Stimulated activated CD8-positive, alpha-beta memory T cell treated with anti-CD3 and anti-CD28 coated beads, Interleukin-2, amount 100 ng/mL, for 1 hour (primary cell): ENCODE results near the gene ADAMTS2.
"Not testable (repeated sequence)": the region's sequence is repeated elsewhere in the genome, so short reads cannot be mapped to it uniquely, and the experiment has no call there.

Experiments used
- DNase-seq, 2 donors: peaks; one replicate each; pipeline ENCODE4 v3.0.0-alpha.2; 2020; ENCODE audit warnings: low read depth in 2 of 2

ADAMTS2 gene

DNA sequence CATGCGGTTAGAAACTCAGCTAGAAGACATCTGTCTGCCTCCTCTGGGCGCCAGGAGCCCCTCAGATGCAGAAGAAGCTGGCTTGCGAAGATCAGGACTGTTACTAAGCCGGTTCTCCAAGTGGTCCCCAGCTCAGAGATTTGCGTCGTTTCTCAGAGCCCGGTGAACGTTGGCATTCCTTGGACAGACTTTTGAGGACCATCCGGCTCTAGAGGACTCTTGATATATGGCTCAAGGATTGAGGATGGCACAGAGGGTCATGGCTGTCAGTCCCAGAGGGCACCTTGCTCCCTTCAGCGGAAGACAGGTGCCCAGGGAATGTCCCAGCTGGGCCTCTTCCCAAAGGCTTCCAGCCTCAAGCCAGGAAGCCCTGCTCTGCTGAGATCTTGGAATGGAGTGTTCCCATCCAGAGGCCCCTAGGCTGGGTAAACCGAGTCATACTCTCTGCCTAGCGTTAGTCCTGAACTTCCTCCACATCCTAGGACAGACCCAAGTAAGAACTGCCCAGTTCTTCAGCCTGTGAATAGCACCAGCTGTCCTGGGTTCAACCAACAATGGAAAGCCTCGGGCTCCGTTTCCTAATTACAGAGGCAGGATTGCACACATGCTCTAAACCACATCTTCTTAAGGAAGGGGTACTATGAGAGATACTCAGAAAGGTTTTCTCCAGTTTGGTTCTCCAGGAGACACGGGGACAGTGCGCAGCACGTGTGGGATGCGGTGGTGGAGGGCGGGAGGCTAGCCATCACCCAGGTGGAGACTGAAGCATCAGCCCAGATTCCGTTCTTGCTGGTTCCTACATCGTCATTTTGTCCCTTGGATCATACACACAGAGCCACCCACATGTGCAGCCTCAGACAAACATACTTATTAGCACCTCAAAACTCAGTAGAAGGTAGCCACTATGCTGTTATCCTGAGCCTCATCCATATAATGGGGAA lies 233.7 kb downstream of the ADAMTS2 start:
- no peak for DNase-seq

DNA sequence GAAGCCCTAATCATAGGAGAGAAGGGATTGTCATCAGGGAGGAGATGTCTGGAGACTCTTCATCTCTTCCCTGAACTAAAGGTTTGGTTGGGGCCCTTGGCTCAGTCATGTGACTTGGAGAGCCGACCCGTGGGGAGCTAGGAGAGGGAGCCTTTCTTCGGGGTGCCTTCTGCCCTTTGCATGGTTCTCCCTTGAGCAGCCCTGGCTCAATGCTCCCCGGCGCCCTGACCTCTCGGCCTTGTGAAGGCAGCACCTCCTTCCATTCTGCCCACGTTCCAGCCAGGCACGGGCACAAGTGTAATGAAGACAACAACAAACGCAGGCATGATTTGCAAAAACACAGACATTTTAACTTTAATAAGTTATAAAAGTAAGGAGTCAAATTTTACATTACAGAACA lies 234.7 kb downstream of the ADAMTS2 start:
- no peak for DNase-seq

DNA sequence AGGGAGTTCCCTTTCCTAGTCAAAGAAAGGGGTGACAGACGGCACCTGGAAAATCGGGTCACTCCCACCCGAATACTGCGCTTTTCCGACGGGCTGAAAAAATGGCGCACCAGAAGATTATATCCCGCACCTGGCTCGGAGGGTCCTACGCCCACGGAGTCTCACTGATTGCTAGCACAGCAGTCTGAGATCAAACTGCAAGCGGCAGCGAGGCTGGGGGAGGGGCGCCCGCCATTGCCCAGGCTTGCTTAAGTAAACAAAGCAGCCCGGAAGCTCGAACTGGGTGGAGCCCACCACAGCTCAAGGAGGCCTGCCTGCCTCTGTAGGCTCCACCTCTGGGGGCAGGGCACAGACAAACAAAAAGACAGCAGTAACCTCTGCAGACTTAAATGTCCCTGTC lies 244.0 kb downstream of the ADAMTS2 start:
- DNase-seq: not testable (repeated sequence)

DNA sequence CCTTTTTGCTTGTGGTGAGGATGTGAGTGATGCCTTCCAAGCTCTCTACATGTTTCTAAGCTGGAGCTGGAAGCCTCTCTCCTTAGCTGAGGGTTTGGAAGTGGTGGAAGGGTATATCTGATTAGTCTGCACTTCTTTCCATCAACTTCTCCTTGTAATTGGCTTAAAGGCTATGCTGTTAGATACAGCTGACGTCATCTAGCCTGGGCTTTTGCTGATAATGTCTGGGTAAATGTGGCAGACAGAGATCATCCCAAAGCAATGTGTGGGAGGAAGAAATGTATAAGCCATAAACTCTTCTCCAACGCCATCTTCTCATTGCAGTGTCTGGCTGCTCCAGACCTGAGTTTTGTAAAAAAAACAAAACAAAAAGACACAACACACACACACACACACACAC lies 255.8 kb downstream of the ADAMTS2 start:
- no peak for DNase-seq

DNA sequence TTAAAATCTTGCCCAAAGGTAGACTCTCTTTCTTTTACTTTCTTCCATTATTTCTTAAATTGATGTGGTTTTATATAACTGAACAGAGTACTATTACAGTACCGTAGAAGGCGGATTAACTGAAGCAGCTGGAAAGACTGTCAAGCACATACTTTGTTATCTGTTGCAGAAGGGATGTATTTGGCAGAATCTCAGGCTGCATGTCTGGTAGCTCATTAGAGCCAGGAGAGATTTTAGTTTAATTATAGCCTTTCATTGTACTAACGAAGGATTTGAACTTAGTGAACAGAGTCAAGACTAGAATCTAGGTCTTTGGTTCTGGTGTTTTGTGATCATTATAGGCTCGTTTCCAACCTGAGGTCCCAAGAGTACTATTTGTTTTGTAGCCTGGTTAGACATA lies 264.5 kb downstream of the ADAMTS2 start:
- DNase-seq: no peak

DNA sequence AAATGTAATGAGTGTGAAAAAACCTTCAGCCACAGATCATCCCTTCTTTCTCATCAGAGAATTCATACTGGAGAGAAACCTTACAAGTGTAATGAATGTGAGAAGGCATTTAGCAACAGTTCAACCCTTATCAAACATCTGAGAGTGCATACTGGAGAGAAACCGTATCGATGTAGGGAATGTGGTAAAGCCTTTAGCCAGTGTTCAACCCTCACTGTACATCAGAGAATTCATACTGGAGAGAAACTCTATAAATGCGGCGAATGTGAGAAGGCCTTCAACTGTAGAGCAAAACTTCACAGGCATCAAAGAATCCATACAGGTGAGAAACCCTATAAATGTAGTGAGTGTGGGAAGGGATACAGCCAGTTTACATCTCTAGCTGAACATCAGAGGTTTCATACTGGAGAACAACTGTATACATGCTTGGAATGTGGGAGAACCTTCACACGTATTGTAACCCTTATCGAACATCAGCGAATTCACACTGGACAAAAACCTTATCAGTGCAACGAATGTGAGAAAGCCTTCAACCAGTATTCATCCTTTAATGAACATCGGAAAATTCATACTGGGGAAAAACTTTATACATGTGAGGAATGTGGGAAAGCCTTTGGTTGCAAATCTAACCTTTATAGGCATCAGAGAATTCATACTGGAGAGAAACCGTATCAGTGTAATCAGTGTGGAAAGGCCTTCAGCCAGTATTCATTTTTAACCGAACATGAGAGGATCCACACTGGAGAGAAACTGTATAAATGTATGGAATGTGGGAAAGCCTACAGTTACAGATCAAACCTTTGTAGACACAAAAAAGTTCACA lies 265.9 kb downstream of the ADAMTS2 start:
- DNase-seq: no peak

DNA sequence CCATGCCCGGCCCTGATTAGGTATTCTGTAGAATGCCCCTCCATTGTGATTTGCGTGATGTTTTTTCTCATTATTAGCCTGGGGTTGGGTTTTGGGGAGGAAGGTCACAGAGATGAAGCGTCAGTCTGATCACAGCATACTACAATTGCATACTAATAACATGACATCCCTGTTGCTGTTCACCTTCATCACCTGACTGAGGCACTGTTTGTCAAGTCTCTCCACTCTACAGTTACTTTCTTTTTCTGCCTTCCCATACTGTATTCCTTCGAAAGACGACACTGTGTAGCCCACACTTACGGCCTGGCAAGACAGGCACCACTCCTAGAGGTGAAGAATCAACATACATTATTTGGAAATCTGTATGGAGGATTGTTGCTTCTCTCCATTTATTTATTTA lies 279.6 kb downstream of the ADAMTS2 start:
- DNase-seq: no peak

DNA sequence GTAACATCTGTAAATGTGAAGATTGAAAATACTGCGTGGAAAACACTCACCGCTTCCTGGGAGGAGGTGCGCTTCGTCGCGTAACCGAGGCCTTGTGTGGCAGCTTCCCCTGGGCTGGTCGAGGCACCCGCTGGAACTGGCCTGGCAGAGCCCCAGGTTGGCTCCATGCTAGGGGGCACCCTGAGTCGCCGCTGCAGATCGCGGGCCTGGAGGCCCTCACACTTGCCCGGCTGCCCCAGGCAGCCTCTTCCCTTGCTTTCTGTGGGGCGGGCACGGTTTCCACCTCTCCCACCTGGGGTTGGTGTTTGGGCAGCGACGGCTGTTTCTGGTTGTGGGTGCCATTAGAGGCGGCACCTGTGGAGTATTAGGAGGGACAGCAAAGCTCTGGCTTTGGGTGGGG lies 284.2 kb downstream of the ADAMTS2 start:
- DNase-seq: no peak
